ENCODE results near the gene RPS3. TPM values are rescaled to one million over a fixed set of nuclear protein-coding genes. Genes with fewer than 3 reads are reported as not detected.

Gene RPS3
- 1,200 and 1,745 TPM in 2 replicates for total RNA-seq (2014; rRNA removed; shearing (Covaris generic))
- polyA plus RNA-seq (2016; fragmentation: Nextera tagmentation; extraction: Ambion mirVana), result 2,793 and 2,848 TPM in 2 replicates
- long read RNA-seq, transcript RPS3-217 (7 exons, 2,097 nt), result major isoform, 5,740 of 5,932 reads
- long read RNA-seq, transcript RPS3-216 (7 exons, 796 nt), result minor isoform, 7 of 5,932 reads
- long read RNA-seq, transcript RPS3-202 (6 exons, 903 nt), result minor isoform, 6 of 5,932 reads
- long read RNA-seq, transcript RPS3-203 (6 exons, 866 nt), result minor isoform, 32 of 5,932 reads
- long read RNA-seq, partial matches to known transcripts, result 105 of 5,932 reads
- long read RNA-seq, other reads (novel, unspliced or antisense), result 38 of 5,932 reads

DNA sequence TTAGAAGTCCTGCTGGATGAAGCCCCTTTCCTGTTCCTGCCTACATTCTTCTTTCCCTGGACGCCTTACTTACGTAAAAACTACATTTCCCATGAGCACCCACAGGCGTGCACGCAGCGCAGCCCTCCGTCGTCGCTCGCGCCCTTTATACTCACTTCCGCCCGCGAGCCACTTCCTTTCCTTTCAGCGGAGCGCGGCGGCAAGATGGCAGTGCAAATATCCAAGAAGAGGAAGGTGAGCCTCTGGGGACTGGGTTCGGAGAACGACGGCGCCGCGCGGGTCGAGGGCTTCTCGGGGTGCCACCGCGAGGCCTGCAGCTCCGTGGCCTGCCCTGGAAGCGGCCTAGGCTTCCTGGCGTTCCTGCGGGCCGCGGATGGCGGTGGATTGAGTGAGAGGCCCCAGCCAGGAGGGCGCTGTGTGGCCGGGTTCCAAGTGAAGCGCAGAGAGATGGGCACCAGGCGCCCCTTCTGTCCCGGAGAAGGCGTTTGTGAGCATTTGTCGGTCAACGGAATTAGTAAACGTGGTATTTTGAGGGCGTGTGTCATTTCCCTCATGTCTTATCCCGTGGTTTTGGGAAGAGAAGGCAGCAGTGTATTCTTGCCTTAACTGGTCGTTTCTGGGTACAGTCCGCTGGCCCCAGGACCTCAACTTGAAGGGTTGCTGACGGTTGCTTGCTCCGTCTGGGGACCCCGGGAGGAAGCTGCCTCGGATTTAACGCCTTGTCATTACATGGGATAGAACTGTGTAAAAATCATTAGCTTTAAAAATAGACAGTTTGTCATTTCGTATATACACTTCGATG is at the start of gene RPS3:
TSS of gene RPS3 (plus strand) at position 175 of the 802 bp plus-strand sequence. CDS start at position 205, 30 bp downstream.
- H3K79me2 ChIP-seq (replicated peaks; ENCODE audit: insufficient read depth), result peaks cover 52% of the 10 kb centered on the region
- H3K4me3 ChIP-seq, result peak within 1 kb of the TSS; percentile 88
- peaks cover 29% of the 10 kb centered on the region for H3K4me1 ChIP-seq (ENCODE audit: insufficient read depth)
- no peaks in the 10 kb centered on the region for H3K9me2 ChIP-seq (ENCODE audit: insufficient read depth)
- DNase-seq (ENCODE audit: low spot score), result peak; percentile 97
- H3K27ac Mint-ChIP-seq, result peak within 1 kb of the TSS; percentile 99
- peaks cover 38% of the 10 kb centered on the region for H4K20me1 ChIP-seq (replicated peaks; ENCODE audit: insufficient read depth)
- peak within 1 kb of the TSS; percentile 98 for H3K4me3 Mint-ChIP-seq
- H3K36me3 Mint-ChIP-seq (ENCODE audit: low read depth), result peaks cover 54% of the 10 kb centered on the region
- H3K4me1 Mint-ChIP-seq, result peaks cover 40% of the 10 kb centered on the region
- H2AFZ ChIP-seq, result peak within 1 kb of the TSS; percentile 61; the same call in 1 of the 2 replicates
- peak within 1 kb of the TSS; percentile 75 for H3K27ac ChIP-seq (ENCODE audit: low read depth)
- H3K4me2 ChIP-seq, result peak within 1 kb of the TSS; percentile 93
- peaks cover 40% of the 10 kb centered on the region for H3K36me3 ChIP-seq (ENCODE audit: insufficient read depth)
- peaks cover 8% of the 10 kb centered on the region for H3K27me3 Mint-ChIP-seq (ENCODE audit: insufficient read depth, low read depth, poor library complexity)
- H3K9me3 Mint-ChIP-seq, result no peaks in the 10 kb centered on the region; the same call in 1 of the 3 replicates
- H3F3A ChIP-seq (replicated peaks; ENCODE audit: low read depth), result peaks cover 36% of the 10 kb centered on the region
- peak; percentile 89 for ATAC-seq
- no peaks in the 10 kb centered on the region for H3K27me3 ChIP-seq (ENCODE audit: insufficient read depth)
- TF ChIP-seq CTCF (conservative IDR thresholded peaks at IDR 0.05; ENCODE audit: low read depth in 2 of 2) (peak; percentile 17 to 19; a peak in 3 of 4 replicates), JUNB (IDR thresholded peaks at IDR 0.05; ENCODE audit: unreplicated experiment) (no peak), ZNF462 (CRISPR knock-in tag; IDR thresholded peaks at IDR 0.05) (no peak), ZNF114 (CRISPR knock-in tag; IDR thresholded peaks at IDR 0.05) (no peak), POLR2AphosphoS5 (IDR thresholded peaks at IDR 0.05; ENCODE audit: low read depth) (peak; percentile 99), REST (IDR thresholded peaks at IDR 0.05; ENCODE audit: unreplicated experiment) (no peak), CREB1 (CRISPR knock-in tag; IDR thresholded peaks at IDR 0.05; ENCODE audit: low read depth) (peak; percentile 92), EZH2phosphoT487 (IDR thresholded peaks at IDR 0.05; ENCODE audit: unreplicated experiment) (no peak), ZNF331 (CRISPR knock-in tag; IDR thresholded peaks at IDR 0.05; ENCODE audit: low read depth) (no peak), EZH2 (IDR thresholded peaks at IDR 0.05; ENCODE audit: low read depth, unreplicated experiment) (no peak), STAT1 (IDR thresholded peaks at IDR 0.05; ENCODE audit: unreplicated experiment) (no peak)
- TF ChIP-seq, protein P1, sequence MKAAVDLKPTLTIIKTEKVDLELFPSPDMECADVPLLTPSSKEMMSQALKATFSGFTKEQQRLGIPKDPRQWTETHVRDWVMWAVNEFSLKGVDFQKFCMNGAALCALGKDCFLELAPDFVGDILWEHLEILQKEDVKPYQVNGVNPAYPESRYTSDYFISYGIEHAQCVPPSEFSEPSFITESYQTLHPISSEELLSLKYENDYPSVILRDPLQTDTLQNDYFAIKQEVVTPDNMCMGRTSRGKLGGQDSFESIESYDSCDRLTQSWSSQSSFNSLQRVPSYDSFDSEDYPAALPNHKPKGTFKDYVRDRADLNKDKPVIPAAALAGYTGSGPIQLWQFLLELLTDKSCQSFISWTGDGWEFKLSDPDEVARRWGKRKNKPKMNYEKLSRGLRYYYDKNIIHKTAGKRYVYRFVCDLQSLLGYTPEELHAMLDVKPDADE (IDR thresholded peaks at IDR 0.05), result peak; percentile 98
